GM12878 (cell line): ENCODE data around the gene CACNA1H.

Experiments
- POLR2A ChIP-seq: IDR thresholded peaks from 2 replicates; pipeline ENCODE4 v1.6.1; 2011; ENCODE audit warnings: low read depth, mild to moderate bottlenecking, low read length
- RCOR1 ChIP-seq: conservative IDR thresholded peaks from 2 replicates; pipeline ENCODE4 v1.6.1; 2012; ENCODE audit warnings: low read depth, low read length, improper control_type of control experiment
- TF ChIP-seq, protein P1 (sequence below), 3 experiments: IDR thresholded peaks in 2 of 3; conservative IDR thresholded peaks in 1 of 3; 2 replicates each; pipeline ENCODE4 v1.5.1; 2011; ENCODE audit warnings: low read depth in 3 of 3, low read length in 3 of 3, mild to moderate bottlenecking in 3 of 3, control low read depth in 2 of 3, moderate library complexity in 2 of 3, inconsistent platforms in 1 of 3, mixed read lengths in 1 of 3; ENCODE audit not compliant: control insufficient read depth in 2 of 3, insufficient read depth in 1 of 3; ENCODE audit errors: extremely low read depth in 1 of 3
- TF ChIP-seq, protein P2 (sequence below): IDR thresholded peaks from 2 replicates; pipeline ENCODE4 v1.6.1; 2012; ENCODE audit warnings: low read length, inconsistent platforms
- TF ChIP-seq, protein P3 (sequence below): fragments of 450-650 bp; IDR thresholded peaks from 2 replicates; pipeline ENCODE4 v1.6.1; 2017; ENCODE audit warnings: antibody characterized with exemption, mild to moderate bottlenecking, moderate library complexity

DNA sequence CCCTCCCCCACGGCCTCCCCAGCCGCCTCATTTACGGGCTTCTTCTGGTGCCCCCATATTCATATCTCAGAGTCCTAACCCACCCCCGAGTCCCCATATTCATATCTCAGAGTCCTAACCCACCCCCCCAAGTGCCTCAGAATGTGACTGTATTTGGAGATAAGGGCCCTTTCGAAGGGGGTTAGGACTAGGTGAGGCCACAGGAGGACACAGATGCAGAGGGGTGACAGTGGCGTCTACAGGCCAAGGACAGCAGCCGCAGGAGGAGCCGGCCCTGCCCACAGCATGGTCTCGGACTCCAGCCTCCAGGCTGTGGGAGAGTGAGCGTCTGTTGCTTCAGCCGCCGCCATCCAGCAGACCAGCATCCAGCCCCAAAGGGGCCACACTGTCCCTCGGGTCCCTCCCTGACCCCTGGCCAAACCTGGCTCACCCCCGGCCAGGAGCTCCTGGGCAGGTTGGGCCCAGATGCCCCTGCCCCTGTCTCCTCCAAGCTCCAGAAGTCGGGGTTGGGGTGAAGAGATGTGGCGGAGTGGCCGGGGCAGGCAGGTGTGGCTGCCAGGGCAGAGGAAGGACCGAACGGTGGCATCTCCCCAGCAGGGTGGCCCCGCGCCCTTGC is 25.5 kb downstream of the CACNA1H start:
- TF ChIP-seq POLR2A (no peak), RCOR1 (no peak)
- TF ChIP-seq, protein P1, sequence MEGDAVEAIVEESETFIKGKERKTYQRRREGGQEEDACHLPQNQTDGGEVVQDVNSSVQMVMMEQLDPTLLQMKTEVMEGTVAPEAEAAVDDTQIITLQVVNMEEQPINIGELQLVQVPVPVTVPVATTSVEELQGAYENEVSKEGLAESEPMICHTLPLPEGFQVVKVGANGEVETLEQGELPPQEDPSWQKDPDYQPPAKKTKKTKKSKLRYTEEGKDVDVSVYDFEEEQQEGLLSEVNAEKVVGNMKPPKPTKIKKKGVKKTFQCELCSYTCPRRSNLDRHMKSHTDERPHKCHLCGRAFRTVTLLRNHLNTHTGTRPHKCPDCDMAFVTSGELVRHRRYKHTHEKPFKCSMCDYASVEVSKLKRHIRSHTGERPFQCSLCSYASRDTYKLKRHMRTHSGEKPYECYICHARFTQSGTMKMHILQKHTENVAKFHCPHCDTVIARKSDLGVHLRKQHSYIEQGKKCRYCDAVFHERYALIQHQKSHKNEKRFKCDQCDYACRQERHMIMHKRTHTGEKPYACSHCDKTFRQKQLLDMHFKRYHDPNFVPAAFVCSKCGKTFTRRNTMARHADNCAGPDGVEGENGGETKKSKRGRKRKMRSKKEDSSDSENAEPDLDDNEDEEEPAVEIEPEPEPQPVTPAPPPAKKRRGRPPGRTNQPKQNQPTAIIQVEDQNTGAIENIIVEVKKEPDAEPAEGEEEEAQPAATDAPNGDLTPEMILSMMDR (IDR thresholded peaks at IDR 0.05 in 2 of 3, conservative IDR thresholded peaks at IDR 0.05 in 1 of 3; ENCODE audit: control insufficient read depth in 2 of 3, extremely low read depth in 1 of 3, insufficient read depth in 1 of 3, low read depth in 3 of 3, low read length in 3 of 3) = no peak
- TF ChIP-seq, protein P2, sequence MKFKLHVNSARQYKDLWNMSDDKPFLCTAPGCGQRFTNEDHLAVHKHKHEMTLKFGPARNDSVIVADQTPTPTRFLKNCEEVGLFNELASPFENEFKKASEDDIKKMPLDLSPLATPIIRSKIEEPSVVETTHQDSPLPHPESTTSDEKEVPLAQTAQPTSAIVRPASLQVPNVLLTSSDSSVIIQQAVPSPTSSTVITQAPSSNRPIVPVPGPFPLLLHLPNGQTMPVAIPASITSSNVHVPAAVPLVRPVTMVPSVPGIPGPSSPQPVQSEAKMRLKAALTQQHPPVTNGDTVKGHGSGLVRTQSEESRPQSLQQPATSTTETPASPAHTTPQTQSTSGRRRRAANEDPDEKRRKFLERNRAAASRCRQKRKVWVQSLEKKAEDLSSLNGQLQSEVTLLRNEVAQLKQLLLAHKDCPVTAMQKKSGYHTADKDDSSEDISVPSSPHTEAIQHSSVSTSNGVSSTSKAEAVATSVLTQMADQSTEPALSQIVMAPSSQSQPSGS = no peak
- TF ChIP-seq, protein P3, sequence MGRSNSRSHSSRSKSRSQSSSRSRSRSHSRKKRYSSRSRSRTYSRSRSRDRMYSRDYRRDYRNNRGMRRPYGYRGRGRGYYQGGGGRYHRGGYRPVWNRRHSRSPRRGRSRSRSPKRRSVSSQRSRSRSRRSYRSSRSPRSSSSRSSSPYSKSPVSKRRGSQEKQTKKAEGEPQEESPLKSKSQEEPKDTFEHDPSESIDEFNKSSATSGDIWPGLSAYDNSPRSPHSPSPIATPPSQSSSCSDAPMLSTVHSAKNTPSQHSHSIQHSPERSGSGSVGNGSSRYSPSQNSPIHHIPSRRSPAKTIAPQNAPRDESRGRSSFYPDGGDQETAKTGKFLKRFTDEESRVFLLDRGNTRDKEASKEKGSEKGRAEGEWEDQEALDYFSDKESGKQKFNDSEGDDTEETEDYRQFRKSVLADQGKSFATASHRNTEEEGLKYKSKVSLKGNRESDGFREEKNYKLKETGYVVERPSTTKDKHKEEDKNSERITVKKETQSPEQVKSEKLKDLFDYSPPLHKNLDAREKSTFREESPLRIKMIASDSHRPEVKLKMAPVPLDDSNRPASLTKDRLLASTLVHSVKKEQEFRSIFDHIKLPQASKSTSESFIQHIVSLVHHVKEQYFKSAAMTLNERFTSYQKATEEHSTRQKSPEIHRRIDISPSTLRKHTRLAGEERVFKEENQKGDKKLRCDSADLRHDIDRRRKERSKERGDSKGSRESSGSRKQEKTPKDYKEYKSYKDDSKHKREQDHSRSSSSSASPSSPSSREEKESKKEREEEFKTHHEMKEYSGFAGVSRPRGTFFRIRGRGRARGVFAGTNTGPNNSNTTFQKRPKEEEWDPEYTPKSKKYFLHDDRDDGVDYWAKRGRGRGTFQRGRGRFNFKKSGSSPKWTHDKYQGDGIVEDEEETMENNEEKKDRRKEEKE = no peak
